Measurements from ENCODE around the gene ADGRF1.

Gene ADGRF1

DNA sequence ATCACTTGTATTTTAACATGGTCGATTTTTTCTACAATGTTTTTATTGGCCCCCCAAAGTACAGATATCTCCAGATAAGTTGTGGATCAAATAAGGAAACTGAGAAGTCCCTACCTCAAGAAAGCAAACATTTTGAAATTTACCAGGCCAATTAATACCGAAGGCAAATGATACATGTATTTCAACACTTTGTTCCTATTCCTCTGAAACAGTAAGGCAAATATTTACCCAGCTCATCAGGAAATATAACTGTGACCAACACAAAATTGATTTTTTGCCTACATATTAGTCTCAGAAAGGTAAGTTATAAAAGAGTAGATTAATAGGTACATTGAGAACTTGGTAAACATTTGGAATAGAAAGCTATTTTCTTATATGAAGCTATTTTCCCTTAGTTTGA lies 69.1 kb downstream of the ADGRF1 start:
- DNase-seq = no peak

DNA sequence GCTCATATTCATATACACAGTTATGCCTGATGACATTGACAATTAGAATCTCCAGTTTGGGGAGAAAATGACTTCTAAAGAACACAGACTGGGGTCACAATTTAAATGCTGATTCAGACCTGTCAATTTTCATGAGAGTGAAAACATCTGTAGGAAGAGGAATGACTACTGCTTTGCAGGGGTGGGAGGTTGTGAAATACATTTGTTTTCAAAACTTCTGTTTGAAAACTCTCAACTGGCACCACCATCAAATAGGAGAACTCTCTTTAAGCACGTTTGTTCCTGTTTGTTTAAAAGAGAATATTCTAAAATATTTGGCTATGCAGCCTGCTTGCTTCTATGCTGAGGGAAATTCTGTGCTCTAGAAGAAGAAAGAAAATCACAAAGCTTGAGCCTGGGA lies 69.6 kb downstream of the ADGRF1 start:
- DNase-seq = no peak

DNA sequence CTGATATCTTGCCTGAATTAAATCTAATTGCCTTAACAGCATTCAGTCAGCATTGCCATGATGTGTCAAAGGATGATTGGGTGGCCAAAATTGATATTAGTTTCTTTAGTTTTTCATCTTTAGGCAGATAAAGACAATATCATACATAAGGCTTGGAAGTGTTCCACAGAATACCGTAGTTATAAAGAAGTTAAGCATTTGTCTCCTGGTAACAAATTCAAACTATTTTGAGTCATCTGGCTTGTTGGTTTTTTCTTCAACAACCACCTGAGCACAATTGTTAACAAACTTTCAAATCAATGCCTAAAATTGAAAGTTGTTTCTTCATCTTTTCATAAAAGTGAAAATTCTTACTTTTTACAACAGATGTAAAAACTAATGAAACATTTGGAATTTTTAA lies 72.9 kb downstream of the ADGRF1 start:
- DNase-seq = no peak

DNA sequence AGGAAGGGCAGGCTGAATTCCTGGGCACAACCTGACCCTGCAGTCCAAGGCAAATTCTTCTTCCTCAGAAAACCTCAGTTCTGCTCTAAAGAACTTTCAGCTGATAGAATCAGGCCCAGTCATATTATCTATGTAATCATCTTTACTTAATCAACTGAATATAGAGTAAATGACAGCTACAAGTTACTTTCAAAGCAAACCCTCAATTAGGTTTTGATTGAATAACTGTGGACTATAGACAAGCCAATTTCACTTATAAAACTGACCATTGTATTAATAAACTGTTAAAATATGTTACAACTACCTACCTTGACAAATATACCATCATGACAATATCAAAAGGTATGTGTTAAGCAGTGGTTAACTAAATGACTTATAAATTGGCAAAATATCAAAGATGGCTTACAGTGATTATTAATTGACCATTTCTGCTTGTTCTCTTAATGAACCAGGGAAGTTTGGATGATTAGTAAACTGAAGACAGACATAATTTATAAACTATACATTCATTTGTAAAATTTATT lies 74.2 kb downstream of the ADGRF1 start:
- no peak for DNase-seq

DNA sequence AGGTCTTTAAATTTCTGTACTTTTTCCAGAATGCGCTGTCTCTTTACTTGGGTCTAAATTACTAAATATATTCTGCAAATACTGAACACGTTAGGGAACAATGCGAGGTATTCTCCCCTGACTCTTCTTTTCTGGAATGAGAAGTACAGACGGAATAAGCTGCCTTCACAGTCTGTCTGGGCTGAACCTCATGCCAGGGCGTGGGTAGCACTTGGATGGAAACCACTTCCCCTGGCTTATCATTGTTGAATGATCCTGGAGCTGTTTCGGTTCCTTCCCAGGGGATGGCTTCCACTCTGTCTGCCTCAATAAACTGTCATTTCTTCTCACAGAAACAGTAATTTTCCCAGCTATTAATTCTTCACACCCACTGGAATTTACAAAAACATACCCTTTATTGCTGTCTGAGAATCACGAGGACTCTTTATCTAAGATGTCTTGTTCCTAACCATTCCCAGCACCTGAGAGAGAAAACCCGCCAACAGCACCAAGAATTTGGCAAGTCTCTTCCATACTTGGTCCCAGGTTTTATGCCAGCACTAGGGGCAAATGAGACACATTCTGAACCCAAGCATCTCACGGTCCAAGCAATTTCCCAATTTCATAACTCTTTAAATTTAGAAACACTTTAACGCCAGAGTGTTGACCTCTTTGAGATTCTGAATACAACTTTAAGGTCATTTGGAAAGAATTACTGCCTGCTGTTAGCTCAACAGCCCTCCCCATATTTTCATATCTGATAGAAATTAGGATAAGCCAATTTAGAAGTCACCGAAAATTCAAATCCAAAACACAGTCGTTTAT lies 77.2 kb downstream of the ADGRF1 start:
- DNase-seq = no peak

DNA sequence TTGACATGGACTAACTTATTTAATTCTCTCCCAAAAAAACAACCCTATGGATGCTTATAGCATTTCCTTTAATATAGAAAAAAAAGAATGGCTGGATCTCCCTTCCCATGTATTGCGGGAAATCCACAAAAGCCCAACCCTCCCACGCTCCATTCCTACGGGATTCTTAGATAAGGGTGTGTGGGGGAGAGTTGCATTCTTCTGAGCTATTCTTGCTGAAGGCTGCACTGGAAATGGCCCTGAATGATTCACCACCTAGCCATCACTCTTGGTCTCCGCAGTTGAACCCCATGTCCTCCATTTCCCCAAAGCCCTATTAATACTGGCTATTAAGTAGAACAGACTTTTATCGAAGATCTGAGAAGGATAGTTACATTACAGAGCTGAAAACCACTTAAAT lies 78.5 kb downstream of the ADGRF1 start:
- DNase-seq = no peak

DNA sequence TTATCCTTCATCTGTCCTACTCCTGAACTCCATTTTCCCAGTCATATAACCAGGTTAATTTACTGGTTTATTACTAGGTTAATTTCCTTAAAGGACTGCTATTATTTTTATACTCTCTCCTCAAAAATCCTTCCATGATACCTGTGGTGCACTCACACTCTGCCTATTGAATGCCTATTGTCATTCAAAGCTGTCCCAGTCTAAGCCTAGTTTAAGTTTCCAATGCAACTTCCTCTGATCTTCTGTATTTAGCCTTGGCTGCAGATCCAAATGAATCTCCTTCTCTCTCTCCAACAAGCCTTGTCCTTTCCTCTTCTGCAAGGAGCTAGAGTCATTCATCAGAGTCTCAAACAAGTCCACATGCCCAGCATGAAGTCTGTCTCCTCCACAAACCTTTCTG lies 79.1 kb downstream of the ADGRF1 start:
- DNase-seq = no peak

DNA sequence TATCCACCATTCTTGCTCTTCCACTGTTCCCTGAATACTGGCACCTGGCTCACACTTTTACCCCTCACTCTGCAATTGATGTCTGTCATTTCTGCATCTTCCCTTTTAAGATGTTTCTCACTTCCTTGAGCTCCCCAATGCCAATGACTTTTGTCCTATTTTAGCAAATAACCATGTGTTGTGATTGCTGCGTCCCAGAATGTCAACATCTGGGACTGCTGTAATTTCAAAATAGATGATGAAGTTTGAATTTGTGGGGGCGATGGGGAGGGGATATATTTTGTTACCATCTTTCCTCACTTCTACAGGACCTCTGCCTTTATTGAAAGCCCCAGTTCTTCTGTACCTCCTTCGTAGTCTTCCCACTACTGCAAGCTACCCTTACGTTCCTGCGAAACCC lies 80.4 kb downstream of the ADGRF1 start:
- DNase-seq = no peak

DNA sequence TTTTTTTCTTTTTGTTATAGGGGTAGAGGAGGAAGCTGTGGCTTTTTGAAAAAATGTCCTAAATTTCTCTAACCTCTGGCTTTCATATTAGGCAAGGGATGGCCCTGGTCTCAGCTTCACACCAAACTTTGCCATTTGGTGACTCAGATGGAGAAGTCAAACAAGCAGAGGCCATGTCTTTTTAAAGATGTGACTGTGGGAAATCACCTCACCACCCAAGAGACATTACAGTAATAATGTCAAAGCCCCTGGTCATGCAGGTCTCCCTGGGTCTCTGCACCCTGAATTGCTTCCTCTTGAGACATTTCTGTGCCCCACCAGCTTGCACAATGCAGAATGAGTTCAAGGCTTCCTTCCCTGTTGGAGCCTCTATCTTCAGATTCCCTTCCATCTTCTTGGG lies 80.9 kb downstream of the ADGRF1 start:
- DNase-seq = no peak

DNA sequence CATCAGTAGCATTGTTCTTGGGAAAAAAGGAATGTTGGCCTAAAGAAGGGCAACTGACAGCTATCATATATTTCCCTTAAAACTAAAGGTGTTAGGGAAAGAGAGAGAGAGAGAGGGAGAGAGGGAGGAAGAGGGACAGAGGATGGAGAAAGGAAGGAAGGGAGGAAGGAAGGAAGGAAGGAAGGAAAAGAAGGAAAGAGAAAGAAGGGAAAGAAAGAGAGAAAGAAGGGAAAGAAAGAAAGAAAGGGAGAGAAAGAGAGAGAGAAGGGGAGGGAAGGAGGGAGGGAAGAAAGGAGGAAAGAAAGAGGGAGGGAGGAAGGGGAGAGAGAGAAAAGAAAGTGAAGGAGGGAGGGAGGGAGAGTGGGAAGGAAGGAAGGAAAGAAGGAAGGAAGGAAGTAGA lies 82.7 kb downstream of the ADGRF1 start:
- DNase-seq = no peak

DNA sequence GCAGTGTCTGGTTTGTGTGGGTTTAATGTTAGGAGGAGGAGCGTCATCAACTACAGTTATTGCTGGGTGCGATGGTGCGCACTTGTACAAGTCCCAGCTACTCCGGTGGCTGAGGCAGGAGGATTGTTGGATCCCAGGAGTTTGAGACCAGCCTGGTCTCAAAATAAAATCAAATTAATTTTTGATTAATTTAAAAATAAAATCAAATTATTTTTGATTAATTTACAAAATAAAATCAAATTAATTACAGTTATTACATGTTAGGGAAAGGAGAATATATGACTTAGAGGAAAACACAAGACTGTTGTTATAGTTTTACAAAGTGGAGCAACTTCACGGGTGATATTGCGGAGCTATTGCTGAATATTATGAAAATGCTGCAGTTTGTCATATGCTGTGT lies 85.7 kb downstream of the ADGRF1 start:
- DNase-seq = no peak

DNA sequence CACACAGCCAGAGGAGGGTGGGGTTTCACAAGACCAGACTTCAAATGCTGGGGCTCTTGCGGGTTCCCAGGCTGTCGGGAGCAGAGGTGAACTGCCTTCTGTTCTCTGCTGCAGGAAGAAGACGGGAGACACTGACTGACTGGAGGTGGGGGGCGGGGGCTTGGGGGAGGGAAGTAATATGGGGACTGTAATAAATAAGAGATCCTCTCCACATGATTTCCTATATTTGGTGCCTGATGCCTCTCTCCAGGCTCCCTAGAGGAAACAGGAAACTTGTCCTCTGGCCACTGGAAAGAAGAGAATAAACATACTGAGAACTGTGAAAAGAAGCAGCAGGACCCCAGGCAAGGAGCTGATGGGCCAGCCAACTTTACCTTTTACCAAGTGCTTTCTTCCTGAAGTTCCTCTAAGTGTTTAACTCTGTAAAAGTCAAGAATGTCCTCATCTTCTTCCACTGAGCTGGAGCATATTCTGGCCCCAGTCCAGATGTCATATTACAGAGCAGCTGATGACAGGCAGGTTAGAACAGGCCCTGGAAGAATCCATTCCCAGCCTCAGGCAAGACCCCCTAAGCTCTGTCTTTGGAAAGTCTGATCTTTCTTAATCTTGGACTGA lies 87.2 kb downstream of the ADGRF1 start:
- DNase-seq = no peak

DNA sequence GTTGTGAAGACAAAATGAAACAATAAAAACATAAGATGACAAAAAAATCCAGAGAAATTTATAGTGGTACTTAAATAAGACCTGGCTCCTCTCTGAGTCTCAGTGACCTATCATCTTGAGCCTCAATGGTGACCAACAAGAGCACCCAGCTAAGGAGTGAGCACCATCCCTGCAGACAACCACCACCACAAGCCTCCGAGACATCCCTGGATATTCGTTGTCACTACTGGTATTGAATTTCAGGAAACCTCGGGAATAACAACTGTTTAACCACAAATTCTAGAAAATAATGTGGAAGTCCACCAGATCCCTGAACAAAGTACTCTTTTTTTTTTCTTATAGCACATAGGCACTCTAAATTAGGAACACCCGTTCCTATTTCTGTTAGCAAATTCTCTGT lies 88.2 kb downstream of the ADGRF1 start:
- DNase-seq = no peak

DNA sequence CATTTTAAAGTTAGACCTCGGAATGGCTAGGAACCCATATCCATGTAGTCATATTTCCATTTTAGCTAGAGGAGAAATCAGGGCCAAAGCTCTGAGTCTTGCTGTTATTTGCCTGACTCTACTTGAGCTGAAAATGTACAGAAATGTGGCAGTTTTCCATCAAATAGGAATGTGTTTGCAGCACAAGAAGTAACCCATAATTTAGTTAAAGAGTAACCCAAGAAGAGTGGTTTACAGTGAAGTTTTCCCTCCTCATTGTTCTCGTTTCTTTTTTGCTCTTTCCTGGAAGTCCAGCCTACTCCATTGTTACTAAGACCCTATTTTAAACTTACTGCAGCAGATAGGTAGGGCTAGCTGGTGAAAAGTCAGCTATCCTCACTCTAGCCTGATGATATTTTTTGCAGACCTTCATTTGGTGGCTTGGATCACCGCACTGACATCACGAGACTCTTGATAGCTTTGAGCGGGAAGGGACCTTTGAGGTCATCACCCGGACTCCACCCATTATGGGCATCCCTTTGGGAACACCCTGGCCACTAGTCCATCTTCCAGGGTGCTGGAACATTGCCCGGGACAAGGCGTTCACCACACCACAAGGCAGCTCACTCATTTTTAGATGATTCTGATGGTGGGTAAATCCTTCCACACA lies 92.4 kb downstream of the ADGRF1 start:
- no peak for DNase-seq

DNA sequence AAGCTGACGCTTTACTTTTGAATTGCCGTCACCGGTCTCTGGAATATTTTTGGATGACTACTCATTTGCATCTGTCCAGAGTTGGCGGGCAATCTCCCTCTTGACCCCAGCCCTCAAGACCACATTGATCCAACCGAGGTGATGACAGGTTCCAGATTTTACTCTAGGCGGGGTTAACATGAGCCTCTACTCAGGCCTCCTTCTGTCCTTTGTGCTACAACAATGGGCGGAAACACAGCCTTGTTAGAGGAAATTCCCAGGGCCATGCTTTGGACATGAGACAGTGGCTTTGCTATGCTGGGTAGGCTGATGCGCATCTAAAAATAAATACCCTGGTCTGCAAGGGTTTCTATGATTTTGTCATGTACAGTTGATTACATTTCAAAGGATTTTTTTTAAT lies 93.4 kb downstream of the ADGRF1 start:
- DNase-seq = no peak
